HG03469 (cell line): ENCODE results near the gene VWA8.
"Not testable (repeated sequence)": the region's sequence is repeated elsewhere in the genome, so short reads cannot be mapped to it uniquely, and the experiment has no call there.

ENCODE experiments used
- ATAC-seq: cut with Tn5 transposase; IDR thresholded peaks from one replicate; pipeline ENCODE4 v1.9.1; 2021; ENCODE audit warnings: mild to moderate bottlenecking, moderate library complexity, moderate number of reproducible peaks; ENCODE audit not compliant: unreplicated experiment

VWA8 gene

GRCh38 chr13:41624041-41624440 is 336.9 kb downstream of the VWA8 start:
- ATAC-seq, result no peak

GRCh38 chr13:41622432-41623429 is 338.2 kb downstream of the VWA8 start:
- ATAC-seq, result no peak

GRCh38 chr13:41621716-41622431 is 339.0 kb downstream of the VWA8 start:
- no peak for ATAC-seq

- ATAC-seq, result not testable (repeated sequence)
Measured at GRCh38 chr13:41617633-41618032, 343.3 kb downstream of the VWA8 start.

GRCh38 chr13:41616151-41616550 is 344.8 kb downstream of the VWA8 start:
- ATAC-seq, result no peak

- ATAC-seq, result no peak
Measured at GRCh38 chr13:41615528-41615855, 345.4 kb downstream of the VWA8 start.

GRCh38 chr13:41614671-41615527 is 346.0 kb downstream of the VWA8 start:
- no peak for ATAC-seq

- no peak for ATAC-seq
Measured at GRCh38 chr13:41613984-41614661, 346.8 kb downstream of the VWA8 start.

GRCh38 chr13:41613471-41613870 is 347.4 kb downstream of the VWA8 start:
- no peak for ATAC-seq

GRCh38 chr13:41611385-41611784 is 349.5 kb downstream of the VWA8 start:
- ATAC-seq, result no peak

GRCh38 chr13:41610404-41610803 is 350.5 kb downstream of the VWA8 start:
- ATAC-seq, result no peak

GRCh38 chr13:41609828-41610227 is 351.1 kb downstream of the VWA8 start:
- ATAC-seq, result no peak

- no peak for ATAC-seq
Measured at GRCh38 chr13:41608839-41609177, 352.1 kb downstream of the VWA8 start.

- ATAC-seq, result no peak
Measured at GRCh38 chr13:41608111-41608838, 352.6 kb downstream of the VWA8 start.

GRCh38 chr13:41606646-41607045 is 354.3 kb downstream of the VWA8 start:
- no peak for ATAC-seq

- no peak for ATAC-seq
Measured at GRCh38 chr13:41605319-41606285, 355.3 kb downstream of the VWA8 start.

- no peak for ATAC-seq
Measured at GRCh38 chr13:41603917-41604316, 357.0 kb downstream of the VWA8 start.

- no peak for ATAC-seq
Measured at GRCh38 chr13:41601718-41602445, 359.0 kb downstream of the VWA8 start.
